MCF 10A (cell line): ENCODE data around the gene TNNC1. TPM values are rescaled to one million over a fixed set of nuclear protein-coding genes. Genes with fewer than 3 reads are reported as not detected.

Experiments
- BruUV-seq: library from RNA; stranded (reverse); fragments of 400-500 nt; replicated peaks from 2 replicates; lab custom pipeline; 2021; lab: Mats Ljungman, UMichigan
- CTCF ChIA-PET: fragments of 300-600 bp; sonication (Branson Sonifier 250); formaldehyde crosslinking; extraction: SDS; loops from one replicate; lab custom pipeline; 2021; ENCODE audit warnings: antibody characterized with exemption, inconsistent platforms; lab: Yijun Ruan, JAX
- POLR2A ChIA-PET: fragments of 300-600, 350-650 bp; sonication (Branson Sonifier 250); formaldehyde crosslinking; extraction: SDS; loops from one replicate; lab custom pipeline; 2020; ENCODE audit warnings: antibody characterized with exemption, inconsistent platforms; lab: Yijun Ruan, JAX
- DNase-seq: peaks from one replicate; pipeline ENCODE4 v3.0.0-alpha.2; 2018; ENCODE audit not compliant: unreplicated experiment
- H3K27ac Mint-ChIP-seq: one replicate; pipeline ENCODE4 v1.8.0; 2022; ENCODE audit warnings: mild to moderate bottlenecking, low read depth, mixed read lengths; ENCODE audit not compliant: unreplicated experiment
- H3K27me3 Mint-ChIP-seq: one replicate; pipeline ENCODE4 v1.8.0; 2022; ENCODE audit warnings: mixed read lengths; ENCODE audit not compliant: insufficient read depth, unreplicated experiment
- H3K36me3 Mint-ChIP-seq: one replicate; pipeline ENCODE4 v1.8.0; 2022; ENCODE audit warnings: mild to moderate bottlenecking, moderate library complexity, mixed read lengths; ENCODE audit not compliant: insufficient read depth, unreplicated experiment
- H3K4me1 Mint-ChIP-seq: one replicate; pipeline ENCODE4 v1.8.0; 2022; ENCODE audit warnings: mixed read lengths; ENCODE audit not compliant: insufficient read depth, unreplicated experiment
- H3K4me3 Mint-ChIP-seq: one replicate; pipeline ENCODE4 v1.8.0; 2022; ENCODE audit warnings: mild to moderate bottlenecking, moderate library complexity, mixed read lengths; ENCODE audit not compliant: unreplicated experiment
- H3K9me3 Mint-ChIP-seq: one replicate; pipeline ENCODE4 v1.8.0; 2022; ENCODE audit warnings: mixed read lengths; ENCODE audit not compliant: unreplicated experiment
- CTCF ChIP-seq: fragments of 200-600 bp; IDR thresholded peaks from one replicate; pipeline ENCODE4 v1.8.0; 2022; ENCODE audit warnings: antibody characterized with exemption, mild to moderate bottlenecking; ENCODE audit not compliant: unreplicated experiment
- intact Hi-C: fragments of 100-400 bp; cut with micrococcal nuclease; formaldehyde crosslinking; loops from 2 replicates; pipeline ENCODE4 v1.14.1; 2022
- total RNA-seq: library from RNA; stranded (reverse); gene quantifications from 2 replicates; pipeline ENCODE4 v1.2.3, GENCODE V29; 2022

TNNC1 gene
- total RNA-seq, 1 experiment from 2014 or later: 0.61 TPM

- no TSS peak for BruUV-seq
- no peak overlapping the region for H3K4me3 Mint-ChIP-seq
- H3K27me3 Mint-ChIP-seq: no peaks in the 10 kb centered on the region
- H3K36me3 Mint-ChIP-seq: no peaks in the 10 kb centered on the region
- no peaks in the 10 kb centered on the region for H3K9me3 Mint-ChIP-seq
- no peak for TF ChIP-seq CTCF
- CTCF ChIA-PET: interaction anchor here (1.0 to 5.5 kb wide), 4 partner anchors 8 to 28 kb away, joined by 3 to 35 read pairs (median 6); no protein-coding TSS in a partner anchor
- H3K27ac Mint-ChIP-seq: no peak overlapping the region
- no peaks in the 10 kb centered on the region for H3K4me1 Mint-ChIP-seq
- POLR2A ChIA-PET: interaction anchor here (1.2 kb wide), 1 partner anchor 9 kb away, joined by 3 read pairs; no protein-coding TSS in a partner anchor
- intact Hi-C loops: loop anchor here (10.0 kb wide), 1 partner anchor 205 kb away; the partner anchor contains the start of gene TWF2
- no peak for DNase-seq
Observed at GRCh38 chr3:52439426-52440248, 14.2 kb downstream of the TNNC1 start.

- intact Hi-C loops: no loop called here
- no peak overlapping the region for H3K4me3 Mint-ChIP-seq
- no peak overlapping the region for H3K27ac Mint-ChIP-seq
- DNase-seq: no peak
- no peak for TF ChIP-seq CTCF
- H3K27me3 Mint-ChIP-seq: no peaks in the 10 kb centered on the region
- POLR2A ChIA-PET: interaction anchor here (1.2 kb wide), 1 partner anchor 10 kb away, joined by 3 read pairs; no protein-coding TSS in a partner anchor
- no TSS peak for BruUV-seq
- no peaks in the 10 kb centered on the region for H3K36me3 Mint-ChIP-seq
- H3K9me3 Mint-ChIP-seq: no peaks in the 10 kb centered on the region
- CTCF ChIA-PET: interaction anchor here (0.7 to 5.5 kb wide), 5 partner anchors 9 to 27 kb away, joined by 3 to 35 read pairs (median 5); no protein-coding TSS in a partner anchor
- H3K4me1 Mint-ChIP-seq: peaks cover 7% of the 10 kb centered on the region
Observed at GRCh38 chr3:52438579-52439425, 15.0 kb downstream of the TNNC1 start.

- no TSS peak for BruUV-seq
Observed at GRCh38 chr3:52438104-52438376, 15.8 kb downstream of the TNNC1 start.

More at GRCh38 chr3:52438104-52438376, 15.8 kb downstream of the TNNC1 start:
- Mint-ChIP-seq H3K4me1 (peaks cover 8% of the 10 kb centered on the region), H3K4me3 (no peak overlapping the region), H3K27ac (no peak overlapping the region), H3K27me3 (no peaks in the 10 kb centered on the region), H3K36me3 (no peaks in the 10 kb centered on the region), H3K9me3 (no peaks in the 10 kb centered on the region)
- ChIA-PET POLR2A (no interaction called here), CTCF (interaction anchor here (5.5 to 17.8 kb wide), 2 partner anchors 8 to 9 kb away, joined by 35 to 278 read pairs; partner anchors contain the start of gene SEMA3G)
- no peak for TF ChIP-seq CTCF
- intact Hi-C loops: no loop called here
- DNase-seq: no peak
